Lower leg skin (tissue), 3 donors: ENCODE measurements around the gene YPEL4.

ENCODE experiments used
- POLR2A ChIP-seq, 2 donors: fragments of 450-650 bp; IDR thresholded peaks; one replicate each; pipeline ENCODE4 v1.6.1; 2016 to 2017; ENCODE audit warnings: antibody characterized with exemption in 2 of 2, mild to moderate bottlenecking in 1 of 2, moderate library complexity in 1 of 2
- TF ChIP-seq, protein P1 (sequence below), 3 donors: fragments of 450-650 bp; IDR thresholded peaks; one replicate each; pipeline ENCODE4 v1.5.1; 2016; ENCODE audit warnings: antibody characterized with exemption in 3 of 3, mild to moderate bottlenecking in 3 of 3, moderate library complexity in 2 of 3

- TF ChIP-seq POLR2A (IDR thresholded peaks at IDR 0.05), result no peak
- TF ChIP-seq, protein P1, sequence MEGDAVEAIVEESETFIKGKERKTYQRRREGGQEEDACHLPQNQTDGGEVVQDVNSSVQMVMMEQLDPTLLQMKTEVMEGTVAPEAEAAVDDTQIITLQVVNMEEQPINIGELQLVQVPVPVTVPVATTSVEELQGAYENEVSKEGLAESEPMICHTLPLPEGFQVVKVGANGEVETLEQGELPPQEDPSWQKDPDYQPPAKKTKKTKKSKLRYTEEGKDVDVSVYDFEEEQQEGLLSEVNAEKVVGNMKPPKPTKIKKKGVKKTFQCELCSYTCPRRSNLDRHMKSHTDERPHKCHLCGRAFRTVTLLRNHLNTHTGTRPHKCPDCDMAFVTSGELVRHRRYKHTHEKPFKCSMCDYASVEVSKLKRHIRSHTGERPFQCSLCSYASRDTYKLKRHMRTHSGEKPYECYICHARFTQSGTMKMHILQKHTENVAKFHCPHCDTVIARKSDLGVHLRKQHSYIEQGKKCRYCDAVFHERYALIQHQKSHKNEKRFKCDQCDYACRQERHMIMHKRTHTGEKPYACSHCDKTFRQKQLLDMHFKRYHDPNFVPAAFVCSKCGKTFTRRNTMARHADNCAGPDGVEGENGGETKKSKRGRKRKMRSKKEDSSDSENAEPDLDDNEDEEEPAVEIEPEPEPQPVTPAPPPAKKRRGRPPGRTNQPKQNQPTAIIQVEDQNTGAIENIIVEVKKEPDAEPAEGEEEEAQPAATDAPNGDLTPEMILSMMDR (IDR thresholded peaks at IDR 0.05), result no peak
These were observed 17.6 kb downstream of the YPEL4 start for GRCh38 chr11:57632116-57632515.
